Activated T-helper 17 cell treated with anti-CD3 and anti-CD28 coated beads, Interleukin-2, amount 50 U/mL, for 72 hours (primary cell): ENCODE measurements around the gene SCOC. TPM values are rescaled to one million over a fixed set of nuclear protein-coding genes. Genes with fewer than 3 reads are reported as not detected.
A peak's percentile ranks its signal among the peaks of the same experiment; 100 is the strongest.

Experiments
- ATAC-seq: fragments of 150-1000 bp; cut with Tn5 transposase; replicated peaks from 2 replicates; pipeline ENCODE4 v1.10.0; 2021; ENCODE audit warnings: mild to moderate bottlenecking, moderate library complexity
- H3K27ac Mint-ChIP-seq: one replicate; pipeline ENCODE4 v1.8.0; 2022; ENCODE audit warnings: mixed read lengths
- H3K27me3 Mint-ChIP-seq: one replicate; pipeline ENCODE4 v1.8.0; 2022; ENCODE audit warnings: mixed read lengths
- H3K36me3 Mint-ChIP-seq: one replicate; pipeline ENCODE4 v1.8.0; 2022; ENCODE audit warnings: low read depth, mild to moderate bottlenecking, mixed read lengths
- H3K4me1 Mint-ChIP-seq: one replicate; pipeline ENCODE4 v1.8.0; 2022; ENCODE audit warnings: mixed read lengths
- H3K4me3 Mint-ChIP-seq: one replicate; pipeline ENCODE4 v1.8.0; 2022; ENCODE audit warnings: mild to moderate bottlenecking, mixed read lengths
- H3K9me3 Mint-ChIP-seq: one replicate; pipeline ENCODE4 v1.8.0; 2022; ENCODE audit warnings: mixed read lengths
- total RNA-seq, 2 donors: library from RNA; stranded (reverse); gene quantifications; one replicate each; pipeline ENCODE4 v1.2.3, GENCODE V29; 2022

Gene SCOC
- total RNA-seq, 2 donors from 2014 or later: 28.5 to 35.7 TPM

- no peak overlapping the region for H3K4me3 Mint-ChIP-seq
- no peak overlapping the region for H3K27ac Mint-ChIP-seq
- H3K27me3 Mint-ChIP-seq: peaks cover 18% of the 10 kb centered on the region
- H3K36me3 Mint-ChIP-seq: no peaks in the 10 kb centered on the region
- H3K9me3 Mint-ChIP-seq: no peaks in the 10 kb centered on the region
- ATAC-seq: no peak
- H3K4me1 Mint-ChIP-seq: peaks cover 4% of the 10 kb centered on the region
Observed at GRCh38 chr4:140351093-140352075, 22.1 kb upstream of the SCOC start.

DNA sequence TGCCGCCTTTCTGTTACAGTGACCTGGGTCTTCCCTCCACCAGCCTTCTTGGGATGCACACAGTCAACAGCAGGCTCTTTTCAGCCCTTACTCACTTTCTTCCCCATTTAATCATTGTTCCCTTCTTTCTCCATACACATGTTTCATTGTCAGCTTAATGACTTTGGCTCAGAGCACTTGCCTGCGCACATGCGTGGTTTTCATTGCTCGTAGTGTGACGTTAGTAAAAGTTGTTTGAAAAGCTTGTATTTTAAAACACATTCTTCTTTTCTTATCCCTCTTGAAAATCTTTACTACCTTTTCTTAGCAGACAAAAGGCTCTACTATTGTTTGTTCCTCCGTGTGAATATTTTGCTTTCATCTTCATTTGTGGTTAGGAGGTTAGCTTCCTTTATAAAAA, 19.7 kb upstream of the SCOC start:
- no peaks in the 10 kb centered on the region for H3K9me3 Mint-ChIP-seq
- no peak overlapping the region for H3K4me3 Mint-ChIP-seq
- no peak overlapping the region for H3K27ac Mint-ChIP-seq
- H3K4me1 Mint-ChIP-seq: peaks cover 4% of the 10 kb centered on the region
- no peaks in the 10 kb centered on the region for H3K36me3 Mint-ChIP-seq
- H3K27me3 Mint-ChIP-seq: peaks cover 17% of the 10 kb centered on the region
- ATAC-seq: no peak

DNA sequence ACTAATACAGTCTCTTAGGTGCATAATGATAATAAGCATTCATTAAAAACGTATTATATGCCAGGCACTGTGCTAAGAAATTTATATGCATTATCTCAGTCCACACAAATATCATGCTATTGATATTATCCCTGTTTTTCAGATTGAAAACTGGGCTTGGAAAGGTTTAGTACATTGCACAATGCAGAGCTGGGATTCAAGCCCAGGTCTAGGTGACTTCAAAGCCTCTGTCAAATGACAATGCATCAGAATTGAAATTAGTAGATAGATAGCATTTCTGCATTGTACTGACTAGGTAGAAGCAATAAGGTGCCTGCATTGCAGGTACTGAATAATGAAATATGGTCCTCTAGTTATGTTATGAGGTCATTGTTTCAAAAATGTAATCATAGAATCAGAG, 18.2 kb upstream of the SCOC start:
- no peaks in the 10 kb centered on the region for H3K9me3 Mint-ChIP-seq
- peaks cover 10% of the 10 kb centered on the region for H3K27me3 Mint-ChIP-seq
- H3K4me1 Mint-ChIP-seq: peaks cover 4% of the 10 kb centered on the region
- H3K4me3 Mint-ChIP-seq: no peak overlapping the region
- ATAC-seq: no peak
- no peak overlapping the region for H3K27ac Mint-ChIP-seq
- no peaks in the 10 kb centered on the region for H3K36me3 Mint-ChIP-seq

- Mint-ChIP-seq H3K27ac (no peak overlapping the region), H3K27me3 (peaks cover 4% of the 10 kb centered on the region), H3K36me3 (no peaks in the 10 kb centered on the region), H3K9me3 (no peaks in the 10 kb centered on the region), H3K4me3 (no peak overlapping the region), H3K4me1 (peaks cover 4% of the 10 kb centered on the region)
- ATAC-seq: no peak
Observed at GRCh38 chr4:140357868-140358267, 15.6 kb upstream of the SCOC start.

- H3K4me1 Mint-ChIP-seq: peaks cover 4% of the 10 kb centered on the region
- H3K36me3 Mint-ChIP-seq: no peaks in the 10 kb centered on the region
- no peaks in the 10 kb centered on the region for H3K9me3 Mint-ChIP-seq
- H3K27ac Mint-ChIP-seq: no peak overlapping the region
- no peak for ATAC-seq
- peaks cover 4% of the 10 kb centered on the region for H3K27me3 Mint-ChIP-seq
- no peak overlapping the region for H3K4me3 Mint-ChIP-seq
Observed at GRCh38 chr4:140358281-140358680, 15.2 kb upstream of the SCOC start.

DNA sequence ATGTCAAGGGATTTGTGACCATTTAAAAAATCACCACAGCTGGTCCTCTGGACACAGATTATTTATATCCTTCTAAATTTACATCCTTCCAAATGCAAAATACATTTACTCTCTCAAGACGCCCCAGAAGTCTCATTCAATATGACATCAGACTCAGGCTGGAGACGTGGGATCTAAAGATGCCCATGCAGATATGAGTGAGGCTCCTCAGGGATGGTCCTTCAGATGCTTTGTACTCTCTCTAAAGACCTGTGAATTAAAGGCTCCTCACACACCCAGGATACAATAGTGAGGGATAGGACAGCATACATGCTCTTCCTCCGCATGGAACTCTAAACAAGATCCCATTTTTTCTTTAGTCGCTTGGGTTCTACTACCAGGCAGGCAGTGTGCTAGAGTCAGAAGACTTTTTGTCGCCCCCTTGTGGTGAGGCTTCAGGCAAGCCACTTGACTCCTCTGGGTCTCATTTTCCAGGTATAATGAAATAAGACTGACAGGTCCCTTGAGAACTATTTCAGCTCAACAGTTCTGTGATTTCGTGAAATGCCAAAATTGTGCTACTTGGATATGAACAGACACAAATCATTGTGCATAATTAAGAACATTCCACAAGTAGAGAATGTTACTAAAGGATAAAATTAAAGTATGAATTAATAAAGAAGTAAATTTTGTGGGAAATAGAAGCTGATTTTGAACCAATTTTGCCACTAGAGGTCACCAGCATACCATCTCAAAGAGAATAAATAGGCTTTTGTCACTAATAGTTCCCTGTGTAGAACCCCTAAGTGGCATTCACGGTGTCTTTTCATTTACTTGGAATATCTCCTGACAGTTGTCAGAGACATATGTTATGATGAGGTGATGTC, 13.7 kb upstream of the SCOC start:
- H3K27me3 Mint-ChIP-seq: peaks cover 4% of the 10 kb centered on the region
- no peaks in the 10 kb centered on the region for H3K9me3 Mint-ChIP-seq
- H3K36me3 Mint-ChIP-seq: no peaks in the 10 kb centered on the region
- no peak overlapping the region for H3K4me3 Mint-ChIP-seq
- no peaks in the 10 kb centered on the region for H3K4me1 Mint-ChIP-seq
- peak; percentile 89 for ATAC-seq
- H3K27ac Mint-ChIP-seq: no peak overlapping the region

DNA sequence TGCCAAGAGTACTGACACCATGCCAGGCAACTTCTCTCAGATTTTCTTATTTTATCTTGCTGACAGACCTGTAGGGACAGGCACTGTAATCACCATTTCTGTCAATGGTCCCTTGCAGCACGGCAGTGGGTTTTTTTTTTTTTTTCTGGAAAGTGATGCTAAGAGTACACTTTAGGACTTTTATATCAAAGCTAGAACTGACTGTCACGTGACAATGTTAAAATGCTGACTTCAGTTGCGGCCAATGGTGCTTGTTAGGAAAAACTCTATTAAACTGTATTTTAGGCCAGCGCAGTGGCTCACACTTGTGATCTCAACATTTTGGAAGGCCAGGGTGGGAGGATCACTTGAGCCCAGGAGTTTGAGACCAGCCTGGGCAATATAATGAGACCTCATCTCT, 12.3 kb upstream of the SCOC start:
- no peak for ATAC-seq
- H3K9me3 Mint-ChIP-seq: no peaks in the 10 kb centered on the region
- no peaks in the 10 kb centered on the region for H3K4me1 Mint-ChIP-seq
- H3K27ac Mint-ChIP-seq: no peak overlapping the region
- no peak overlapping the region for H3K4me3 Mint-ChIP-seq
- peaks cover 4% of the 10 kb centered on the region for H3K27me3 Mint-ChIP-seq
- no peaks in the 10 kb centered on the region for H3K36me3 Mint-ChIP-seq

GRCh38 chr4:140363051-140363450, 10.4 kb upstream of the SCOC start:
- ATAC-seq: no peak
- Mint-ChIP-seq H3K9me3 (no peaks in the 10 kb centered on the region), H3K4me3 (no peak overlapping the region), H3K27me3 (no peaks in the 10 kb centered on the region), H3K27ac (no peak overlapping the region), H3K36me3 (no peaks in the 10 kb centered on the region), H3K4me1 (no peaks in the 10 kb centered on the region)

- Mint-ChIP-seq H3K27me3 (no peaks in the 10 kb centered on the region), H3K4me1 (no peaks in the 10 kb centered on the region), H3K9me3 (no peaks in the 10 kb centered on the region), H3K27ac (no peak overlapping the region), H3K36me3 (no peaks in the 10 kb centered on the region), H3K4me3 (no peak overlapping the region)
- no peak for ATAC-seq
Observed at GRCh38 chr4:140363558-140363957, 9.9 kb upstream of the SCOC start.

DNA sequence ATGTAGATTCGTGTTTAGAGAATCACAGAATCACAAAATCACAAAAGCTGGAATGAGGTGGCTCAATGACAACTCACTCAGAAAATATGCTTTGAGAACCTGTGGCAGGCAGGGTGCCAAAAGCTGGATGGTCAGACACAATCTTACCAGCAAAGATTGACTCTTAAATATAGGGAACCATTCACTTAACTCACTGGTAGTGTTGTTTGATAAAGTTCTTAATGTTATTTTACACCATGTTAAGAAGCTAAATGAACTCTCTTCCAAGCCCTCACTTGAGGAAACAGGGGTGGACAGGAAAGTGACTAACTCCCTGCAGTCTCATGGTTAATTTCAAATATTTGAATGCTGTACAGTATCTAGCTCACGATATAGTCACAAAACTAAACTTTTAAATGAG, 5.7 kb upstream of the SCOC start:
- Mint-ChIP-seq H3K27me3 (no peaks in the 10 kb centered on the region), H3K4me1 (no peaks in the 10 kb centered on the region), H3K36me3 (no peaks in the 10 kb centered on the region), H3K27ac (no peak overlapping the region), H3K9me3 (no peaks in the 10 kb centered on the region), H3K4me3 (no peak overlapping the region)
- ATAC-seq: no peak

DNA sequence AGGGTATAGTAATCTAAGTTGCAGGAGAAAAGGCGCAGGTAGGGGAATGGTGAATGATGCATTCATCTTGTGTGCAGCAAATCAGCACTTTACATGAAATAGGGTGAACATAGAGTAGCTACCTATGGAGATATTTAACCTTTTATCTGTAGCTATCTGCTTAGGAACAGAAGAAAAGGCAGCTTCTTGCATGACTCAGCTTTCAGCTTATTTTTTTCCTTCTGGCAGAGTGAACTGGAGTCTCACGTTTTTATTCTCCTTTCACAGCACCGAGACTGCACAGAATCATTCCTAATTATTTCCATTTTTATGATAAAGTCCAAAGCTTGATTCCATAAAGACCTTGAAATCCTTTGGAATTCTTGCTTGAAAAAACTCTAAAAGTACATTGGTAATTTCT, 4.8 kb upstream of the SCOC start:
- Mint-ChIP-seq H3K9me3 (no peaks in the 10 kb centered on the region), H3K4me1 (no peaks in the 10 kb centered on the region), H3K36me3 (no peaks in the 10 kb centered on the region), H3K27ac (no peak overlapping the region), H3K27me3 (no peaks in the 10 kb centered on the region), H3K4me3 (no peak overlapping the region)
- no peak for ATAC-seq

GRCh38 chr4:140372751-140373327, 607 bp upstream of the SCOC start:
- Mint-ChIP-seq H3K27me3 (no peaks in the 10 kb centered on the region), H3K4me3 (no peak overlapping the region), H3K27ac (no peak overlapping the region), H3K4me1 (peaks cover 8% of the 10 kb centered on the region), H3K9me3 (no peaks in the 10 kb centered on the region), H3K36me3 (no peaks in the 10 kb centered on the region)
- peak; percentile 54 for ATAC-seq

GRCh38 chr4:140374130-140374477, 658 bp downstream of the SCOC start:
- H3K4me1 Mint-ChIP-seq: peaks cover 8% of the 10 kb centered on the region
- no peaks in the 10 kb centered on the region for H3K9me3 Mint-ChIP-seq
- peaks cover 2% of the 10 kb centered on the region for H3K36me3 Mint-ChIP-seq
- H3K27me3 Mint-ChIP-seq: no peaks in the 10 kb centered on the region
- no peak overlapping the region for H3K4me3 Mint-ChIP-seq
- ATAC-seq: no peak
- no peak overlapping the region for H3K27ac Mint-ChIP-seq

- no peak overlapping the region for H3K27ac Mint-ChIP-seq
- H3K36me3 Mint-ChIP-seq: peaks cover 32% of the 10 kb centered on the region
- no peaks in the 10 kb centered on the region for H3K9me3 Mint-ChIP-seq
- no peaks in the 10 kb centered on the region for H3K4me1 Mint-ChIP-seq
- ATAC-seq: no peak
- H3K27me3 Mint-ChIP-seq: no peaks in the 10 kb centered on the region
- H3K4me3 Mint-ChIP-seq: no peak overlapping the region
Observed at GRCh38 chr4:140382732-140383131, 9.3 kb downstream of the SCOC start.
